GM23248 (cell line): Measurements from ENCODE around the gene MYPOP. TPM values are rescaled to one million over a fixed set of nuclear protein-coding genes. Genes with fewer than 3 reads are reported as not detected.

ENCODE experiments used
- DNase-seq: peaks from one replicate; pipeline ENCODE4 v3.0.0-alpha.2; 2015
- H2AFZ ChIP-seq: fragments of 200-600 bp; sonication (generic); 2 replicates; pipeline ENCODE4 v1.6.1; 2016; ENCODE audit warnings: antibody characterized with exemption
- H3F3A ChIP-seq: fragments of 200-600 bp; sonication (generic); 2 replicates; pipeline ENCODE4 v1.6.1; 2016; ENCODE audit warnings: mild to moderate bottlenecking, antibody characterized with exemption, mixed run types; ENCODE audit not compliant: insufficient read depth
- H3K27ac ChIP-seq: fragments of 200-600 bp; sonication (generic); 2 replicates; pipeline ENCODE4 v1.5.1; 2016; ENCODE audit warnings: mild to moderate bottlenecking
- H3K27me3 ChIP-seq: fragments of 200-600 bp; sonication (generic); replicated peaks from 2 replicates; pipeline ENCODE4 v1.6.1; 2016; ENCODE audit warnings: mild to moderate bottlenecking; ENCODE audit not compliant: insufficient read depth
- H3K36me3 ChIP-seq: fragments of 200-600 bp; sonication (generic); 2 replicates; pipeline ENCODE4 v1.6.1; 2016; ENCODE audit warnings: low read depth, mild to moderate bottlenecking
- H3K4me1 ChIP-seq: fragments of 200-600 bp; sonication (generic); 2 replicates; pipeline ENCODE4 v1.6.1; 2016; ENCODE audit warnings: mild to moderate bottlenecking; ENCODE audit not compliant: insufficient read depth
- H3K4me2 ChIP-seq: fragments of 200-600 bp; sonication (generic); one replicate; pipeline ENCODE4 v1.6.1; 2016; ENCODE audit warnings: mild to moderate bottlenecking; ENCODE audit not compliant: unreplicated experiment
- H3K4me3 ChIP-seq: fragments of 200-600 bp; sonication (generic); 2 replicates; pipeline ENCODE4 v1.5.1; 2016; ENCODE audit warnings: mild to moderate bottlenecking
- H3K79me2 ChIP-seq: fragments of 200-600 bp; sonication (generic); 2 replicates; pipeline ENCODE4 v1.6.1; 2016; ENCODE audit warnings: mild to moderate bottlenecking; ENCODE audit not compliant: insufficient read depth
- H3K9ac ChIP-seq: fragments of 200-600 bp; sonication (generic); 2 replicates; pipeline ENCODE4 v1.6.1; 2016; ENCODE audit warnings: mild to moderate bottlenecking
- H3K9me2 ChIP-seq: fragments of 200-600 bp; sonication (generic); 2 replicates; pipeline ENCODE4 v1.6.1; 2016; ENCODE audit warnings: mixed run types, mild to moderate bottlenecking, moderate library complexity; ENCODE audit not compliant: insufficient read depth
- H3K9me3 ChIP-seq: fragments of 200-600 bp; sonication (generic); one replicate; pipeline ENCODE4 v1.6.1; 2017; ENCODE audit warnings: low read depth
- H4K20me1 ChIP-seq: fragments of 200-600 bp; sonication (generic); 2 replicates; pipeline ENCODE4 v1.6.0; 2016; ENCODE audit not compliant: insufficient read depth
- EZH2 ChIP-seq: fragments of 200-600 bp; sonication (generic); IDR thresholded peaks from 2 replicates; pipeline ENCODE4 v1.6.1; 2018; ENCODE audit warnings: antibody characterized with exemption, mild to moderate bottlenecking; ENCODE audit not compliant: insufficient read depth, poor library complexity, severe bottlenecking
- EZH2phosphoT487 ChIP-seq: fragments of 200-600 bp; sonication (generic); IDR thresholded peaks from 2 replicates; pipeline ENCODE4 v1.6.1; 2018; ENCODE audit warnings: antibody characterized with exemption, moderate library complexity, mild to moderate bottlenecking, low read depth; ENCODE audit not compliant: insufficient read depth
- WGBS, 2 experiments: methylation state at CpG; one replicate each; pipeline ENCODE4 v1.1.6; 2015 to 2017; ENCODE audit warnings: low lambda C conversion rate in 2 of 2, low coverage in 1 of 2; ENCODE audit errors: missing lambda C conversion rate in 2 of 2; 5-methylcytosine and 5-hydroxymethylcytosine counted together
- in situ Hi-C: fragments of 300-500 bp; cut with MboI; formaldehyde crosslinking; loops from 2 replicates; pipeline ENCODE4 v1.15.0; 2020
- polyA plus RNA-seq: library from polyadenylated mRNA; unstranded; fragments of >200 nt; fragmentation: Nextera tagmentation; extraction: Ambion mirVana; gene quantifications from 2 replicates; pipeline ENCODE4 v1.2.1, GENCODE V29; 2016
- total RNA-seq: library from RNA; depleted of rRNA; stranded (reverse); fragments of >200 nt; shearing (Covaris generic); gene quantifications from 2 replicates; pipeline ENCODE4 v1.2.3, GENCODE V29; 2014

The MYPOP gene
- total and polyA plus RNA-seq, 2 experiments from 2014 or later, result 1.6 to 3.5 TPM

DNA sequence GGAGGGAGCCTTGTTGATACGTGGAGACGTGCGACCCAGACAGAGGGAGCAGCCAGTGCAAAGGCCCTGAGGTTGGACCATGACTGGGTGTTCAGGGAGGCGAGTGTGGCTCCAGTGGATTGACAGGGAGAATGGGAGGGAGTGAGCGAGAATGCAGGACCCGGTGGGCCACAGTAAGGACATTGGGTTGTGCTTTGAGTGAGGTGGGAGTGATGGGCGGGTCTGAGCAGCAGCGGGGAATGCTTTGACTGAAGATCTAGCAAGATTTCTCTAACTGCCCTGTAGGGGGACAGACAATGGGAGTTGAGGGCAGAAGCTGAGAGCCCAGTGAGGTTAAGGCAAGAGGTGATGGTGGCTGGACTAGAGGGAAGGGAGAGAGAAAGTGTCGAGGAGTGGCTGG, 19.9 kb upstream of the MYPOP start:
- no peaks in the 10 kb centered on the region for H3K9me2 ChIP-seq
- 35 to 40% methylated on average over 9 of the region's 9 CpGs for WGBS, 2 experiments
- no peaks in the 10 kb centered on the region for H3F3A ChIP-seq
- DNase-seq, result peak; percentile 22
- H3K79me2 ChIP-seq, result no peaks in the 10 kb centered on the region
- no peak overlapping the region for H3K4me3 ChIP-seq
- no peak overlapping the region for H3K27ac ChIP-seq
- no peaks in the 10 kb centered on the region for H3K9me3 ChIP-seq
- no peak overlapping the region for H3K4me2 ChIP-seq
- H3K36me3 ChIP-seq, result no peaks in the 10 kb centered on the region
- in situ Hi-C loops, result no loop called here
- H2AFZ ChIP-seq, result no peak overlapping the region
- H3K4me1 ChIP-seq, result no peaks in the 10 kb centered on the region
- H3K27me3 ChIP-seq, result peaks cover 13% of the 10 kb centered on the region; the same call in 1 of the 2 replicates
- no peaks in the 10 kb centered on the region for H4K20me1 ChIP-seq
- no peak overlapping the region for H3K9ac ChIP-seq
- TF ChIP-seq EZH2phosphoT487 (no peak), EZH2 (no peak)

DNA sequence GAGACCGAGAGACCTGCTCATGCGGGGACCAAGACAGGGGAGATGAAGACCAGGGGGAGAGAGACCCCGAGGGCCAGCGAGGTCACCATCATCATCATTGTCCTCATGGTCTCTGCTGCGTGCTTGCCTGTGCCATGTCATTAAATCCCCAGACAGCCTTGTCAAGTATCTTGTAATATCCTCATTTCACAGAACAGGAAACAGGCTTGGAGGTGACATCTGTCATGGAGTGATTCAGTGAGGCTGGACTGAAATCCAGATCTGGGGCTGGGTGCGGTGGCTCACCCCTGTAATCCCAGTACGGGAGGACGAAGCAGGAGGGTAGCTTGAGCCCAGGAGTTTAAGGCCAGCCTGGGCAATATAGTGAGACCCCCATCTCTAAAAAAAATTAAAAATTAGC, 18.0 kb upstream of the MYPOP start:
- in situ Hi-C loops, result no loop called here

DNA sequence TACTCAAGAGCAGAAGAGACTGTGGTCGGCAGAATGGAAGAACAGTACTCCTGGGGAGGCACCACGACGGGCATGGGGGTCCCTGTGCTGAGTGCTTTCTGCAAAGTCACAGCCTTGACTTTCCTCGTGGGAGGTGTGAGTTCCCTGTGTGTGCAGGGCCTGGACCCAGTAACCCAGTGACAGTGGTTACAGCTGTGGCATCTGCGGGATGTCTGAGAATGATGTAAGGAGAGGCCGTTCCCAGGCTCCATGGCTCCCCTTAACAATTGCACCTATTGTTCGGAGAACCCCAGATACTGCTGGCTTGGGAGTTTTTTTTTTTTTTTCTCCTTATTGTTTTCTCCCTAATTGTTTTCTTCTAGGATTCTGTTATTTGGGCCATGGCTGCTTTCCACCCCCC, 17.3 kb upstream of the MYPOP start:
- 75 to 76% methylated on average over 7 of the region's 7 CpGs for WGBS, 2 experiments
- no peaks in the 10 kb centered on the region for H4K20me1 ChIP-seq
- no peak for DNase-seq
- no peak overlapping the region for H3K27ac ChIP-seq
- H3F3A ChIP-seq, result no peaks in the 10 kb centered on the region
- H3K27me3 ChIP-seq, result peaks cover 14% of the 10 kb centered on the region; the same call in 1 of the 2 replicates
- H3K79me2 ChIP-seq, result no peaks in the 10 kb centered on the region
- in situ Hi-C loops, result no loop called here
- no peak overlapping the region for H3K4me2 ChIP-seq
- H3K9me3 ChIP-seq, result no peaks in the 10 kb centered on the region
- H3K4me3 ChIP-seq, result no peak overlapping the region
- H3K9ac ChIP-seq, result no peak overlapping the region
- no peaks in the 10 kb centered on the region for H3K36me3 ChIP-seq
- no peaks in the 10 kb centered on the region for H3K4me1 ChIP-seq
- H2AFZ ChIP-seq, result no peak overlapping the region
- H3K9me2 ChIP-seq, result no peaks in the 10 kb centered on the region
- TF ChIP-seq EZH2phosphoT487 (no peak), EZH2 (no peak)

More for the DNA sequence above, 18.0 kb upstream of the MYPOP start:
- WGBS, 2 experiments, result 49 to 59% methylated on average over 7 to 8 of the region's 8 CpGs
- no peak overlapping the region for H3K4me3 ChIP-seq
- no peak overlapping the region for H3K4me2 ChIP-seq
- no peaks in the 10 kb centered on the region for H3K9me3 ChIP-seq
- TF ChIP-seq EZH2, result no peak
- no peak for TF ChIP-seq EZH2phosphoT487
- no peaks in the 10 kb centered on the region for H3K9me2 ChIP-seq
- no peak for DNase-seq
- H2AFZ ChIP-seq, result no peak overlapping the region
- no peaks in the 10 kb centered on the region for H3K79me2 ChIP-seq
- H3K9ac ChIP-seq, result no peak overlapping the region
- no peaks in the 10 kb centered on the region for H3F3A ChIP-seq
- H3K27me3 ChIP-seq, result peaks cover 14% of the 10 kb centered on the region; the same call in 1 of the 2 replicates
- H3K36me3 ChIP-seq, result no peaks in the 10 kb centered on the region
- H4K20me1 ChIP-seq, result no peaks in the 10 kb centered on the region
- H3K4me1 ChIP-seq, result no peaks in the 10 kb centered on the region
- no peak overlapping the region for H3K27ac ChIP-seq

DNA sequence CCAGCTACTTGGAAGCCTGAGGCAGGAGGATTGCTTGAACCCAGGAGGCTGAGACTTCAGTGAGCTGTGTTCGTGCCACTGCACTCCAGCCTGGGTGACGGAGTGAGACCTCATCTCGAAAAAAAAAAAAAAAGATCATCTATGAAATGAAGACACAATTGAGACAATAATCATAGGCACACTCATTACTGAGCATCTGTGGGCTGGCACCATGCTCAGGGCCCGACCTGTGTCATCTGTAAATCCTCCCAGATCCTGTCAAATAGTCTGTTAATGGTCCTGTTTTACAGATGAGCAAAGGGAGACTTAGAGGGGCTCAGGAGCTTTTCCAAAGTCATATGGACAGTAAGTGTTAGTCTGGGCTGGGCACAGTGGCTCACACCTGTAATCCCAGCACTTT, 16.3 kb upstream of the MYPOP start:
- Histone ChIP-seq H3K4me2 (no peak overlapping the region), H3F3A (no peaks in the 10 kb centered on the region), H3K9me2 (no peaks in the 10 kb centered on the region), H3K9ac (no peak overlapping the region), H3K79me2 (no peaks in the 10 kb centered on the region), H3K36me3 (no peaks in the 10 kb centered on the region), H3K4me3 (no peak overlapping the region), H3K4me1 (no peaks in the 10 kb centered on the region), H3K9me3 (no peaks in the 10 kb centered on the region), H3K27me3 (peaks cover 14% of the 10 kb centered on the region; the same call in 1 of the 2 replicates), H2AFZ (no peak overlapping the region), H4K20me1 (no peaks in the 10 kb centered on the region), H3K27ac (no peak overlapping the region)
- TF ChIP-seq EZH2 (no peak), EZH2phosphoT487 (no peak)
- DNase-seq, result no peak
- in situ Hi-C loops, result no loop called here
- 24 to 32% methylated on average over 4 of the region's 4 CpGs for WGBS, 2 experiments
